GM21619 (cell line): Measurements from ENCODE around the gene TBCEL.

ENCODE experiments used
- ATAC-seq: cut with Tn5 transposase; IDR thresholded peaks from one replicate; pipeline ENCODE4 v1.9.1; 2021; ENCODE audit not compliant: unreplicated experiment

The TBCEL gene

GRCh38 chr11:121132211-121132976, 108.5 kb downstream of the TBCEL start:
- ATAC-seq = no peak

DNA sequence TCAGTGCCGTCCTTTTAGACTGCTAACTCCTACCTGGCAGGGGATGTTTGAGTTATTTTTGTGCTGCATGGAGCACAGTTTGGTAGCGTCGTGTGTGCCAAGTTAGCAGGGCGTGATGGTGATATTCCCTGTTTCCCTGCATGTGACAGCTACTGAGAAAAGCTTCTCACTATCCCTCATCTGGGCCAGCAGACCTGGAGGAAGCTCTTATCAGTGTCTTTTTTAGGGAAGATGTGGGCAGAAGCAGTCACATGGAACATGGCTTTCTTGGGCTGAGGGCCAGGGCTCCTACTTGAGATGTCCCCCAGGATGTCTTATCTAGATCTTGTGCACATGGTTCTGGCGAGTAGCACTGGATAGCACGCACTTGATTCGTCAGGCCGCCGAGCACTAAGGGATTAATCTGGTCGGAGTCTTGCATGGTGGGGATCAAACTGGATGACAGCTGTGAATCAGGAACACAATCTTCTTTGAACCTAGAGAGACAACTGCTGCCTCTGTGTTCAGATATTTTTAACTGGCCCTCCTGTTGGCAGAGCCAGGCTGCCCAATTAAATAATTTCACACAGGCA, 110.9 kb downstream of the TBCEL start:
- no peak for ATAC-seq

GRCh38 chr11:121137005-121137404, 113.1 kb downstream of the TBCEL start:
- ATAC-seq = no peak

- ATAC-seq = no peak
These were observed 114.4 kb downstream of the TBCEL start for GRCh38 chr11:121138259-121138658.

DNA sequence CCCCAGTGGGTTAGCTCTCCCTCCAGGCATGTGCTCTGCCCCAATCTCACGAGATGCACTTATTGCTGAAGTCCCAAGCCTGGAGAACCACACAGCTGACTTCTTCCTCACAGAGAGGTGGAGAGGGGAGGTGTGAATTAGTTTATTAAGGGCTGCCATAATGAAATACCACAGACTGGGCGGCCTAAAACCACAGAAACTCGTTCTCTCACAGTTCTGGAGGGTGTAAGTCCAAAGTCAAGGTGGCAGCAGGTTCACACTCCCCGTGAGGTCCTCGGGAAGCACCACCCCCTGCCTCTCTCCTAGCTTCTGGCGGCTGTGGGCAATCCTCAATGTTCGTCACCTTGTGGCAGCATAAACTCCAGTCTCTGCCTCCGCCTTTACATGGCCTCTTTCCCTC, 116.5 kb downstream of the TBCEL start:
- ATAC-seq = no peak
